Measurements from ENCODE around the gene CENATAC.
A peak's percentile ranks its signal among the peaks of the same experiment; 100 is the strongest.
"Not testable (repeated sequence)": the region's sequence is repeated elsewhere in the genome, so short reads cannot be mapped to it uniquely, and the experiment has no call there.

The CENATAC gene

DNA sequence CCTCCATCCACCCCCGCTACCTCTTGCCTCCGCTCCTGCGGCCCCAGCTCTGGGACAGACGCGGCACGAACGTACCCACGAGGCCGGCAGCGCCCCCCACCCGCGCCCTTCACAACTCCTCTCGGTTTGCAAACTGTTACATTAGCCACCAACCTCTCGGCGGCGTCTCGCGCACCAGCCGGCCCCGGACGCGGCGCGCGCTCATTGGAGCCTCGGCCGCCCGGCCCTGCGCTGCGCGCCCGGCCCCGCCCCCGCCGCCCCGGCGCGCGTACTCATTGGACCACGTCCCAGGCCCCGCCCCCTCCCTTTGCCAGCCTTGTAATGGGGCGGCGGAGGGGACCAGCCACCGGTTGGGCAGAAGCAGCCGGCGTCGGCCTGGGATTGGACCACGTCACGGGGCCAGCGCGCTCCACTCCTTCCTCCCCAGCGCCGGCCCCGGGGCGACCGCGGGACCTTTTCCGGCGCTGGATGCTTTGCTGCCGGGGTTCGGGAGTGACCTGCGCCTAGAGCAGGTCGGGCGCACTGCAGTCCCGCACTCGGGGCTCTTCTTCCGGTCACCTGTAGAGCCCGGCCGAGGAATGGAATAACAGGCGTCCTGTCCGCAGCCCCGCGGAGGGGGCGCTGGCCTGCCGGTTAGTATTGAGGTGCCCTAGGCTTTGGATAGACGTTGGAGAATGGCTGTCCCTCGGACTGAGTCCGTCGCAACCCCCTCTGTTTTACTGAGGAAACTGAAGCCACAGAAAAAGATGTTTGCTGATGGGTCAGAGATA, 59.2 kb downstream of the CENATAC start, which contains the start of gene HYOU1:
HYOU1 (minus strand) TSS at position 206 of the 770 bp plus-strand sequence. CDS start 1,045 bp downstream, outside the sequence.
- peak; percentile 94 for DNase-seq

- DNase-seq: not testable (repeated sequence)
Observed at GRCh38 chr11:119059128-119059527, 61.2 kb downstream of the CENATAC start.

GRCh38 chr11:119061256-119061655, 63.3 kb downstream of the CENATAC start:
- DNase-seq: no peak

DNA sequence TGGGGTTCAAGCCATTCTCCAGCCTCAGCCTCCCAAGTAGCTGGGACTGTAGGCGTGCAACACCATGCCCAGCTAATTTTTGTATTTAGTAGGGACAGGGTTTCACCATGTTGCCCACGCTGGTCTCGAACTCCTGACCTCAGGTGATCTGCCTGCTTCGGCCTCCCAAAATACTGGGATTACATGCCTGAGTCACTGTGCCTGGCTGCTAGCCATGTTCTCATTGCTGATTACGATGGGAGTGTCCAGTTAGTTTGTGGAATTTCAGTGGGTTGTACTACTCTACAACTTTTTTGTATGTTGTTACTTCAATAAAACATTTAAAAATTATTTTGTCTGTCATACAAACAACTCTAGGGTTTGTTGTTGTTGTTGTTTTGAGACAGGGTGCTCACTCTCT, 64.8 kb downstream of the CENATAC start:
- DNase-seq: peak; percentile 49

- no peak for DNase-seq
Observed at GRCh38 chr11:119065369-119065768, 67.4 kb downstream of the CENATAC start.
